Psoas muscle (tissue), 8 donors: Measurements from ENCODE around the gene RECQL5. TPM values are rescaled to one million over a fixed set of nuclear protein-coding genes. Genes with fewer than 3 reads are reported as not detected.

Source experiments
- ATAC-seq, 4 donors: fragments of 200-7000 bp; cut with Tn5 transposase; one replicate each; pipeline ENCODE4 v1.9.1; 2020; ENCODE audit warnings: moderate library complexity in 3 of 4, mild to moderate bottlenecking in 2 of 4
- DNase-seq, 2 donors: peaks; one replicate each; pipeline ENCODE4 v3.0.0-alpha.2; 2020
- H3K27ac ChIP-seq: fragments of 200-600 bp; one replicate; pipeline ENCODE4 v1.8.0; 2022
- H3K27me3 ChIP-seq, 3 donors: fragments of 200-600 bp in 1 of 3; one replicate each; pipeline versions ENCODE4 v1.6.1 to v1.8.0; 2013 to 2022; ENCODE audit warnings: low read length in 2 of 3, mild to moderate bottlenecking in 2 of 3, moderate library complexity in 1 of 3; ENCODE audit not compliant: insufficient read depth in 3 of 3
- H3K36me3 ChIP-seq, 2 donors: fragments of 200-600 bp in 1 of 2; one replicate each; pipeline versions ENCODE4 v1.6.1 to v1.8.0; 2013 to 2022; ENCODE audit warnings: low read depth in 1 of 2, mild to moderate bottlenecking in 1 of 2, moderate library complexity in 1 of 2; ENCODE audit not compliant: insufficient read depth in 1 of 2
- H3K4me1 ChIP-seq: fragments of 200-600 bp; one replicate; pipeline ENCODE4 v1.8.0; 2022
- H3K4me3 ChIP-seq: fragments of 200-600 bp; one replicate; pipeline ENCODE4 v1.8.0; 2022; ENCODE audit warnings: mild to moderate bottlenecking
- H3K9me3 ChIP-seq: fragments of 200-600 bp; one replicate; pipeline ENCODE4 v1.8.0; 2022
- CTCF ChIP-seq: fragments of 200-600 bp; IDR thresholded peaks from one replicate; pipeline ENCODE4 v1.8.0; 2022; ENCODE audit warnings: antibody characterized with exemption
- WGBS, 3 donors: extraction: QIAGEN DNeasy Blood & Tissue Kit; methylation state at CpG; one replicate each; pipeline versions ENCODE4 v1.1.6 to v1.1.7; 2013; 5-methylcytosine and 5-hydroxymethylcytosine counted together
- intact Hi-C, 2 donors: fragments of 100-400 bp; cut with DNase I; formaldehyde crosslinking; loops; one replicate each; pipeline versions ENCODE4 v1.11.0 to v1.14.2; 2022
- polyA plus RNA-seq, 3 donors: library from polyadenylated mRNA; stranded (reverse); fragments of 200-250 nt; gene quantifications; one replicate each; pipeline ENCODE4 v1.2.3, GENCODE V29; 2013
- total RNA-seq, 4 donors: library from RNA; stranded (reverse); fragmentation: NEBNext Ultra II Directional in 2 of 4; extraction: Animal tissue kit (Norgen Biotek cat#: 25700) in 2 of 4; gene quantifications; one replicate each; pipeline versions ENCODE4 v1.2.1 to v1.2.4, GENCODE V29; 2021 to 2023
- donor health status: healthy with polysubstance abuse.
- donor health status: DM: no; HTN: no; CAD: no; lungs with moderate emphysema.
- donor health status: Bipolar disorder and iron deficiency.
- donor health status: healthy.
- donor health status: DM: yes; HTN: yes; CAD: no.
- donor health status: DM: no; HTN: no; CAD: no.
- donor health status: DM: no; HTN: no; CAD: no.
- donor health status: DM: yes; HTN: yes; CAD: no.

Gene RECQL5
- total and polyA plus RNA-seq, 7 donors: 5.7 to 16.0 (median 8.0) TPM

- WGBS, 3 donors: 80 to 89% (median 84%) methylated on average over 15 of the region's 15 CpGs
- peaks cover 7% of the 10 kb centered on the region for H3K4me1 ChIP-seq
- intact Hi-C loops: no loop called here
- no peak overlapping the region for H3K27ac ChIP-seq
- DNase-seq (no peak), ATAC-seq (peak in 3 of 4 donors; percentile 25 to 49 (median 45))
- H3K27me3 ChIP-seq: no peaks in the 10 kb centered on the region
- peak; percentile 35 for TF ChIP-seq CTCF
- peaks cover 2 to 58% of the 10 kb centered on the region in 2 donors for H3K36me3 ChIP-seq
- no peaks in the 10 kb centered on the region for H3K9me3 ChIP-seq
- no peak overlapping the region for H3K4me3 ChIP-seq
These were observed 41.0 kb downstream of the RECQL5 start for GRCh38 chr17:75625813-75626486.

- no peak for ATAC-seq
- intact Hi-C loops: loop anchor here in 1 of 2 donors (5.0 kb wide), 1 partner anchor 83 kb away; no protein-coding TSS in a partner anchor
- WGBS, 3 donors: 86 to 88% (median 87%) methylated on average over 23 of the region's 23 CpGs
- H3K36me3 ChIP-seq: peaks cover 2 to 55% of the 10 kb centered on the region in 2 donors
- no peak overlapping the region for H3K4me3 ChIP-seq
- no peaks in the 10 kb centered on the region for H3K27me3 ChIP-seq
- H3K27ac ChIP-seq: no peak overlapping the region
- H3K4me1 ChIP-seq: peaks cover 7% of the 10 kb centered on the region
- TF ChIP-seq CTCF: no peak
- DNase-seq: no peak
- no peaks in the 10 kb centered on the region for H3K9me3 ChIP-seq
These were observed 42.1 kb downstream of the RECQL5 start for GRCh38 chr17:75624714-75625345.

GRCh38 chr17:75624021-75624420 lies 42.9 kb downstream of the RECQL5 start:
- H3K9me3 ChIP-seq: no peaks in the 10 kb centered on the region
- intact Hi-C loops: loop anchor here in 1 of 2 donors (5.0 kb wide), 1 partner anchor 82 kb away; no protein-coding TSS in a partner anchor
- WGBS, 3 donors: 88 to 93% (median 90%) methylated on average over 12 of the region's 12 CpGs
- no peak for ATAC-seq
- no peak for TF ChIP-seq CTCF
- no peak for DNase-seq
- H3K36me3 ChIP-seq: peaks cover 2 to 49% of the 10 kb centered on the region in 2 donors
- H3K4me1 ChIP-seq: peaks cover 7% of the 10 kb centered on the region
- H3K27ac ChIP-seq: no peak overlapping the region
- no peak overlapping the region for H3K4me3 ChIP-seq
- no peaks in the 10 kb centered on the region for H3K27me3 ChIP-seq

- no peak overlapping the region for H3K27ac ChIP-seq
- intact Hi-C loops: loop anchor here in 1 of 2 donors (5.0 kb wide), 1 partner anchor 81 kb away; no protein-coding TSS in a partner anchor
- peaks cover 2 to 45% of the 10 kb centered on the region in 2 donors for H3K36me3 ChIP-seq
- peak in 3 of 4 donors; percentile 23 to 49 (median 46) for ATAC-seq
- no peaks in the 10 kb centered on the region for H3K27me3 ChIP-seq
- DNase-seq: no peak
- H3K9me3 ChIP-seq: no peaks in the 10 kb centered on the region
- peaks cover 7% of the 10 kb centered on the region for H3K4me1 ChIP-seq
- no peak for TF ChIP-seq CTCF
- no peak overlapping the region for H3K4me3 ChIP-seq
- 44 to 61% (median 53%) methylated on average over 9 of the region's 9 CpGs for WGBS, 3 donors
These were observed 43.6 kb downstream of the RECQL5 start for GRCh38 chr17:75623386-75623785.
